Activated B cell treated with CpG ODN at 0.5 μM for 24 hours (primary cell): Measurements from ENCODE around the gene LEKR1. TPM values are rescaled to one million over a fixed set of nuclear protein-coding genes. Genes with fewer than 3 reads are reported as not detected.

ENCODE experiments used
- ATAC-seq: fragments of 200-7000 bp; cut with Tn5 transposase; one replicate; pipeline ENCODE4 v1.10.0; 2021; ENCODE audit warnings: low read depth, mild to moderate bottlenecking, moderate library complexity
- CTCF ChIA-PET: fragments of 350-600 bp; sonication (Branson Sonifier 250); formaldehyde crosslinking; loops from one replicate; lab custom pipeline; 2021; ENCODE audit warnings: antibody characterized with exemption; lab: Charles Lee
- POLR2A ChIA-PET: fragments of 350-600 bp; sonication (Branson Sonifier 250); formaldehyde crosslinking; loops from one replicate; lab custom pipeline; 2021; ENCODE audit warnings: antibody characterized with exemption; lab: Charles Lee
- DNase-seq: peaks from one replicate; pipeline ENCODE4 v3.0.0; 2022
- H3K27ac Mint-ChIP-seq: one replicate; pipeline ENCODE4 v1.8.0; 2020; ENCODE audit warnings: mixed read lengths
- H3K27me3 Mint-ChIP-seq: one replicate; pipeline ENCODE4 v1.8.0; 2021; ENCODE audit warnings: mixed read lengths
- H3K36me3 Mint-ChIP-seq: one replicate; pipeline ENCODE4 v1.8.0; 2021; ENCODE audit warnings: low read depth, mixed read lengths
- H3K4me1 Mint-ChIP-seq: one replicate; pipeline ENCODE4 v1.8.0; 2021; ENCODE audit warnings: mixed read lengths
- H3K4me3 Mint-ChIP-seq: one replicate; pipeline ENCODE4 v1.8.0; 2020; ENCODE audit warnings: mild to moderate bottlenecking, mixed read lengths
- H3K9me3 Mint-ChIP-seq: one replicate; pipeline ENCODE4 v1.8.0; 2020; ENCODE audit warnings: mixed read lengths
- intact Hi-C: fragments of 100-400 bp; cut with micrococcal nuclease; formaldehyde crosslinking; loops from one replicate; pipeline ENCODE4 v1.15.1; 2024
- total RNA-seq: library from RNA; stranded (reverse); gene quantifications from 2 replicates; pipeline ENCODE4 v1.2.3, GENCODE V29; 2022
- TF ChIP-seq, protein P1 (sequence below): fragments of 200-600 bp; IDR thresholded peaks from one replicate; pipeline ENCODE4 v1.8.0; 2022; ENCODE audit warnings: antibody characterized with exemption, mild to moderate bottlenecking

The LEKR1 gene
- total RNA-seq, 1 donor from 2014 or later, result 2.8 TPM

DNA sequence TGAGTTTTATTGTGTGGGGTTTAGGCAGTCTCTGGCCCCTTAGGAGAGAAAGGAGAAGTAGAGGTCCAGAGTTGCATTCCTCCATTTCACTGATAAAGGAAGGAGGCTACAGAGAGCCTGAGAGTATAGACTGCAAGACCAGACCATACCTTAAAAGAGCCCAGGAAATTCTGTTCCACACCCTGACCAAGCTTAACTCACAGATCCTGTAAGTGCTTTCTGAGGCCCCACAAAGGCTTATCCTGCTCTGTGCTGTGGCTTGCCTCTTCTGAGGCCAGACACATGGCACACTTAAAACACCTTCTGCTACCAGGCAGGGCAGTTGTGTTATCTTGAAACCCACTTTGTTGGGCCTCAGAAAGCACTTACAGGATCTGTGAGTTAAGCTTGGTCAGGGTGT, 39.2 kb upstream of the LEKR1 start:
- no peak overlapping the region for H3K4me3 Mint-ChIP-seq
- H3K36me3 Mint-ChIP-seq, result peaks cover 8% of the 10 kb centered on the region
- DNase-seq, result no peak
- CTCF ChIA-PET, result no interaction called here
- POLR2A ChIA-PET, result no interaction called here
- H3K9me3 Mint-ChIP-seq, result no peaks in the 10 kb centered on the region
- TF ChIP-seq, protein P1, sequence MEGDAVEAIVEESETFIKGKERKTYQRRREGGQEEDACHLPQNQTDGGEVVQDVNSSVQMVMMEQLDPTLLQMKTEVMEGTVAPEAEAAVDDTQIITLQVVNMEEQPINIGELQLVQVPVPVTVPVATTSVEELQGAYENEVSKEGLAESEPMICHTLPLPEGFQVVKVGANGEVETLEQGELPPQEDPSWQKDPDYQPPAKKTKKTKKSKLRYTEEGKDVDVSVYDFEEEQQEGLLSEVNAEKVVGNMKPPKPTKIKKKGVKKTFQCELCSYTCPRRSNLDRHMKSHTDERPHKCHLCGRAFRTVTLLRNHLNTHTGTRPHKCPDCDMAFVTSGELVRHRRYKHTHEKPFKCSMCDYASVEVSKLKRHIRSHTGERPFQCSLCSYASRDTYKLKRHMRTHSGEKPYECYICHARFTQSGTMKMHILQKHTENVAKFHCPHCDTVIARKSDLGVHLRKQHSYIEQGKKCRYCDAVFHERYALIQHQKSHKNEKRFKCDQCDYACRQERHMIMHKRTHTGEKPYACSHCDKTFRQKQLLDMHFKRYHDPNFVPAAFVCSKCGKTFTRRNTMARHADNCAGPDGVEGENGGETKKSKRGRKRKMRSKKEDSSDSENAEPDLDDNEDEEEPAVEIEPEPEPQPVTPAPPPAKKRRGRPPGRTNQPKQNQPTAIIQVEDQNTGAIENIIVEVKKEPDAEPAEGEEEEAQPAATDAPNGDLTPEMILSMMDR, result no peak
- no peaks in the 10 kb centered on the region for H3K27me3 Mint-ChIP-seq
- H3K27ac Mint-ChIP-seq, result no peak overlapping the region
- ATAC-seq, result no peak
- intact Hi-C loops, result no loop called here
- no peaks in the 10 kb centered on the region for H3K4me1 Mint-ChIP-seq

DNA sequence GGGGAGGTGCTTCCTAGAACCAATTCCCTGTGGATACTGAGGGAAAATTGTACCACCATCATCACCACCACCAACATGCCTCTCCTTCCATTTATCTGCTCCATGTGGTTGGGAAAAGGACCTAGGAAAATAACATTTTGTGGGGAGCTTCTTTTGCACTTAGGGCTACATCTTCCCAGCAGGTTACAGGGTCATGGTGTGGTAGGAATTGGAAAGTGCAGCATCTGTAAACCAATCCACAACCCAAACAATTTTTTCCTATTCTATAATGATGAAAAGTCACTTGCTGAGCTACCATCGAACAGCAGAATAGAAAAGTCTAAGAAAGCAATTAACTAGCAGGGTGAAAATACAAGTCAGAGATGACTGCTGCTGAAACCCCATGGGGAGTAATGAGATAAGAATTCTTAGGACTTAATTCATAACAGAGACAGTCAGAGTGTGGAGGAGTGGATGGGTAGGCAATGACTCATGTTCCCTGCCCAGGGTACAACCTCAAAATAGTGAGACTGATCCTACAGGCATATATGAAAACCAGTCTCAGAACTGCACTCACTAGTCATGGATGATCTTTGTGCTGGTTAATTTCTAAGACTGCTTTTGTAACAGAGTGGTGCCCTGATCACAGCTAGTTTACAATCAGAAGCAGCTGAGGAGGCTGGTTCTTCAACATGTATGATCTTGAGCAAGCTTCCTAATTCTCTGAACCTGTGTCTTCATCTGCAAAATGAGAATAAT, 38.1 kb upstream of the LEKR1 start:
- Mint-ChIP-seq H3K4me1 (peaks cover 3% of the 10 kb centered on the region), H3K36me3 (peaks cover 8% of the 10 kb centered on the region), H3K27me3 (no peaks in the 10 kb centered on the region), H3K9me3 (no peaks in the 10 kb centered on the region), H3K27ac (no peak overlapping the region), H3K4me3 (no peak overlapping the region)
- ChIA-PET POLR2A (no interaction called here), CTCF (no interaction called here)
- DNase-seq (no peak), ATAC-seq (no peak)
- intact Hi-C loops, result no loop called here
- TF ChIP-seq, protein P1, result no peak

DNA sequence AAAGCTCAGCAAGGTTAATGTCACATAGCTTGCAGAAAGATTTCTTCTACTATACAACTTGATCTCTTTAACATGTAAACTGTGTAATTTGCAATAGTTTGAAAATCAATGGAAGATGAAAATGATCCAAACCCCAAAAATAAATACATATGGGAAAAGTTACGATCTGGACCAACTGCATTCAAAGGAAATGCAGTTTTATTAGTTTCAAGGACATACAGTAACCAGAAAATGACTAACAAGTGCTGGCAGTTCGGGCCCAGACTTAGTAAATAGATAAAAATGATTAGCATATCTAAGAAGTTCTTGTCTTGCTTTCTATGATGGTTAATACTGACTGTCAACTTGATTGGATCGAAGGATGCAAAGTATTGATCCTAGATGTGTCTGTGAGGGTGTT, 37.3 kb upstream of the LEKR1 start:
- TF ChIP-seq, protein P1, result no peak
- H3K9me3 Mint-ChIP-seq, result no peaks in the 10 kb centered on the region
- peaks cover 6% of the 10 kb centered on the region for H3K4me1 Mint-ChIP-seq
- ChIA-PET POLR2A (no interaction called here), CTCF (no interaction called here)
- DNase-seq (no peak), ATAC-seq (no peak)
- H3K27ac Mint-ChIP-seq, result no peak overlapping the region
- H3K4me3 Mint-ChIP-seq, result no peak overlapping the region
- no peaks in the 10 kb centered on the region for H3K27me3 Mint-ChIP-seq
- H3K36me3 Mint-ChIP-seq, result peaks cover 8% of the 10 kb centered on the region
- intact Hi-C loops, result no loop called here

DNA sequence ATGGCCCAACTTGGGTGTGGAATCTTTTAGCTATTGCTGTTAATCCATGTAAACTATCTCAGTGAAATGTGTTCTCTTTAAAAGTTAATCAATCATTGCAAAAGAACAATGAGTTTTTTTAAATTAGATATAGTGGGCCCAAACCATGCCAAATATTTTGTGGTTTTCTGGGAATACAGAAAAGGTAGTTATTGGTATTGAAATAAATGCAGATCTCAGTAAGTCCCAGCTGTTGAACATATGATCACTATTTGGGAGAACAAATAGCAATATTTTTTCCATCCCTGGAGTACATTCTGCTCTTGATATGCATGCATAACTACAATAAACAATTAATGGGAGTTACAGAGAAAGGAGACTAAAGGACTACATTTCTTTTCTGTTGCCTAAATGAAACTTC, 36.0 kb upstream of the LEKR1 start:
- Mint-ChIP-seq H3K4me3 (no peak overlapping the region), H3K9me3 (no peaks in the 10 kb centered on the region), H3K36me3 (peaks cover 8% of the 10 kb centered on the region), H3K4me1 (peaks cover 6% of the 10 kb centered on the region), H3K27me3 (no peaks in the 10 kb centered on the region), H3K27ac (no peak overlapping the region)
- DNase-seq (no peak), ATAC-seq (no peak)
- intact Hi-C loops, result no loop called here
- TF ChIP-seq, protein P1, result no peak
- POLR2A ChIA-PET, result no interaction called here
- CTCF ChIA-PET, result no interaction called here

DNA sequence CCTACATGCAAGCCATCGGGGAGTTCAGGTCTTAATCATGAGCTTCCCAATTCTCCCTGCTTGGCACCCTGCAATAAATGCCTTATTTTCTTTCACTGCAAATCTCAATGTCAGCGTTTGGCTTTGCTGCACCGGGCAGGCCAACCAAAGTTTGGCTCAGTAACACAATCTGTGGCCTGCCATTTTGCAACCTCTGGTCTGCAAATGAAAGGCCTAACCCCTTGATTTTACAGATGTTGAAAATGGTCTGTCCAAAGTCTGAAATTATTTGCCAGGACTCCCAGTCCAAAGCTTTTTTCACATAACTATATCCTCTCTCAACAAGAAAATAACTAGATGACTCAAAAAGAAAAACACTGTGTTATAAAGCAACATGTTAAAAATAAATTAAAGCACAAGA, 34.0 kb upstream of the LEKR1 start:
- ATAC-seq (no peak), DNase-seq (no peak)
- H3K4me1 Mint-ChIP-seq, result peaks cover 19% of the 10 kb centered on the region
- H3K36me3 Mint-ChIP-seq, result peaks cover 9% of the 10 kb centered on the region
- no peak overlapping the region for H3K27ac Mint-ChIP-seq
- no peak overlapping the region for H3K4me3 Mint-ChIP-seq
- H3K27me3 Mint-ChIP-seq, result no peaks in the 10 kb centered on the region
- CTCF ChIA-PET, result no interaction called here
- intact Hi-C loops, result no loop called here
- TF ChIP-seq, protein P1, result no peak
- no peaks in the 10 kb centered on the region for H3K9me3 Mint-ChIP-seq
- POLR2A ChIA-PET, result no interaction called here
